ENCODE data around the gene CALML3. TPM values are rescaled to one million over a fixed set of nuclear protein-coding genes. Genes with fewer than 3 reads are reported as not detected.

Gene CALML3
- total and polyA plus RNA-seq, 2 donors (not counting 1 experiment from before 2014, with no cell fraction given), result not detected

DNA sequence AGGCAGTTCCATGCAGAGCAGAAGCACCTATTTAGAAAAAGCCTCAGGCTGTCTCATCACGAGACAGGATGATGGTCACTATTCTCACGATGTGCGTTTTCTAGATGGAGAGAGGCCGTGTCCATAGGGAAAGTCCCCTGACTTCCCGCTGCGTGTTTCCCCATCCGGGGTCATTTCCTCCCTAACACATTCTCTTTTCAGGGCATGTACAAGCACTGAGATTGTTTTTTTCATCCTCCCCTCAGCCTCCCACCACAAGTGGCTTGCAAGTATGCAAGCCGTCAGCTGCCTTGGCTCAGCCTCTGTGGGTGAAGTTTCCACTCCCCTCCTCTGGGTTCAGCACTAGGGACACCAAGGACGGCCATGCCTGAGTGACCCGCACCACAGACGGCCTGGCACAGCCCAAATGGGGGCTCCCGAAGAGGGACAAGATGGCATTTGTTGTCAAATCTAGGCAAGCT lies 22.7 kb upstream of the CALML3 start:
- H3K9me3 ChIP-seq (ENCODE audit: control insufficient read depth, insufficient read depth, low read depth, low read length), result no peaks in the 10 kb centered on the region
- no peak overlapping the region for H3K4me3 ChIP-seq (replicated peaks in 1 of 4; ENCODE audit: control extremely low read depth in 1 of 4, insufficient read depth in 1 of 4, low read depth in 3 of 4, low read length in 4 of 4)
- H3K36me3 ChIP-seq (ENCODE audit: control insufficient read depth, insufficient read depth, low read length), result no peaks in the 10 kb centered on the region
- H4K20me1 ChIP-seq (ENCODE audit: control insufficient read depth, extremely low read depth, insufficient read depth, low read length), result no peaks in the 10 kb centered on the region
- TF ChIP-seq, protein P1, sequence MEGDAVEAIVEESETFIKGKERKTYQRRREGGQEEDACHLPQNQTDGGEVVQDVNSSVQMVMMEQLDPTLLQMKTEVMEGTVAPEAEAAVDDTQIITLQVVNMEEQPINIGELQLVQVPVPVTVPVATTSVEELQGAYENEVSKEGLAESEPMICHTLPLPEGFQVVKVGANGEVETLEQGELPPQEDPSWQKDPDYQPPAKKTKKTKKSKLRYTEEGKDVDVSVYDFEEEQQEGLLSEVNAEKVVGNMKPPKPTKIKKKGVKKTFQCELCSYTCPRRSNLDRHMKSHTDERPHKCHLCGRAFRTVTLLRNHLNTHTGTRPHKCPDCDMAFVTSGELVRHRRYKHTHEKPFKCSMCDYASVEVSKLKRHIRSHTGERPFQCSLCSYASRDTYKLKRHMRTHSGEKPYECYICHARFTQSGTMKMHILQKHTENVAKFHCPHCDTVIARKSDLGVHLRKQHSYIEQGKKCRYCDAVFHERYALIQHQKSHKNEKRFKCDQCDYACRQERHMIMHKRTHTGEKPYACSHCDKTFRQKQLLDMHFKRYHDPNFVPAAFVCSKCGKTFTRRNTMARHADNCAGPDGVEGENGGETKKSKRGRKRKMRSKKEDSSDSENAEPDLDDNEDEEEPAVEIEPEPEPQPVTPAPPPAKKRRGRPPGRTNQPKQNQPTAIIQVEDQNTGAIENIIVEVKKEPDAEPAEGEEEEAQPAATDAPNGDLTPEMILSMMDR (conservative IDR thresholded peaks at IDR 0.05 in 1 of 2, IDR thresholded peaks at IDR 0.05 in 1 of 2; ENCODE audit: low read depth in 1 of 2, low read length in 2 of 2), result no peak
- TF ChIP-seq EZH2 (IDR thresholded peaks at IDR 0.05; ENCODE audit: low read length, missing control alignments), result no peak
- H3K79me2 ChIP-seq (ENCODE audit: control insufficient read depth, insufficient read depth, low read length), result no peaks in the 10 kb centered on the region
- H3K27ac ChIP-seq (ENCODE audit: insufficient read depth, low read length), result no peak overlapping the region
- no peak for DNase-seq (ENCODE audit: low read depth in 2 of 2)
- peaks cover 18% of the 10 kb centered on the region for H3K27me3 ChIP-seq (ENCODE audit: control insufficient read depth, insufficient read depth, low read length)
- no peak overlapping the region for H2AFZ ChIP-seq (ENCODE audit: low read length)
- H3K4me2 ChIP-seq (ENCODE audit: extremely low read depth, insufficient read depth, low read length), result no peak overlapping the region
- H3K4me1 ChIP-seq (ENCODE audit: control insufficient read depth, extremely low read depth, insufficient read depth, low read length), result no peaks in the 10 kb centered on the region
- no peak overlapping the region for H3K9ac ChIP-seq (ENCODE audit: insufficient read depth, low read length)

DNA sequence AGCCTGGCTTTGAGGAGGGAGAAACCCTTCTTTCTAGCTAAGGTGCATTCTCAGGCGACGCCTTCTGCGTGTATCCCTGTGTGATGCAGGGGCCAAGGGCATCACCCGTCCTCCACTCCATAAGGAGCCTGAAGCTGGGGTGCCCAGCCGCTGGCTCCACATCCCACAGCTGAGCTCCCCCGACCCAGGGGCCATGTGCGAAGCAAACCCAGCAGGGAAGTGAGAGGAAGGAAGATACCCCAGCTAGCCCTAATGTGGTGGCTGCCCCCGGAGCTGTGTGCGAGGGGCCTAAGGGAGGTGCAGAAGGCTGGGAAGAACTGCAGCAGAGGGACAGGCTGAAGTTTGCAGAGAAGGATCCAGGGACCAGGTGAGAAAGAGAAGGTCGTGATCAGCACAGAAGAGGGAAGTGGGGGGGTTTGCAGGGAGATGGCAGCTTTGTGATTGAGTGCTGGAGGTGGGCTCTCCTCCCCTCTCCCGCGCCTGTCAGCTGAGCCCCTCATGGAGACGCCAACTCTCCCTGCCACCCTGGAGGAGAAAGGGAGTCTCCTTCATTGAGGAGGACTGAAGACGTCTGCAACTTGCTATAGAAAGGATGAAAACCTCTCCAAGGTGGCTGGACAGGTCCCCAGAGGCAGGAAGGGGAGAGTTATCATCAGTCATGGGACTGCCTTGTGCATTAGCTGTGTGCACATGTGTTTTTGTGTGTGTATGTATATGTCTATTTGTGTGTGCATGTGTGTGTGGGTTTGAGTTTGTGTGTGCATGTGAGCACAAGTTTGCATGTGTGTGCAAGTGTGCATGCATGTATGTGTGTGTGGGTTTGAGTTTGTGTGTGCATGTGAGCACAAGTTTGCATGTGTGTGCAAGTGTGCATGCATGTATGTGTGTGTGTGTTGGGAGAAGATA lies 21.9 kb upstream of the CALML3 start:
- H3K4me1 ChIP-seq (ENCODE audit: control insufficient read depth, extremely low read depth, insufficient read depth, low read length), result no peaks in the 10 kb centered on the region
- no peaks in the 10 kb centered on the region for H4K20me1 ChIP-seq (ENCODE audit: control insufficient read depth, extremely low read depth, insufficient read depth, low read length)
- H3K27me3 ChIP-seq (ENCODE audit: control insufficient read depth, insufficient read depth, low read length), result peaks cover 18% of the 10 kb centered on the region
- H3K4me2 ChIP-seq (ENCODE audit: extremely low read depth, insufficient read depth, low read length), result no peak overlapping the region
- no peak overlapping the region for H3K9ac ChIP-seq (ENCODE audit: insufficient read depth, low read length)
- H3K27ac ChIP-seq (ENCODE audit: insufficient read depth, low read length), result no peak overlapping the region
- no peaks in the 10 kb centered on the region for H3K36me3 ChIP-seq (ENCODE audit: control insufficient read depth, insufficient read depth, low read length)
- H2AFZ ChIP-seq (ENCODE audit: low read length), result no peak overlapping the region
- H3K4me3 ChIP-seq (replicated peaks in 1 of 4; ENCODE audit: control extremely low read depth in 1 of 4, insufficient read depth in 1 of 4, low read depth in 3 of 4, low read length in 4 of 4), result no peak overlapping the region
- H3K9me3 ChIP-seq (ENCODE audit: control insufficient read depth, insufficient read depth, low read depth, low read length), result no peaks in the 10 kb centered on the region
- TF ChIP-seq, protein P1 (conservative IDR thresholded peaks at IDR 0.05 in 1 of 2, IDR thresholded peaks at IDR 0.05 in 1 of 2; ENCODE audit: low read depth in 1 of 2, low read length in 2 of 2), result no peak
- no peak for TF ChIP-seq EZH2 (IDR thresholded peaks at IDR 0.05; ENCODE audit: low read length, missing control alignments)
- H3K79me2 ChIP-seq (ENCODE audit: control insufficient read depth, insufficient read depth, low read length), result no peaks in the 10 kb centered on the region
- DNase-seq (ENCODE audit: low read depth in 2 of 2), result no peak

GRCh38 chr10:5503477-5503835 lies 21.3 kb upstream of the CALML3 start:
- Histone ChIP-seq H3K4me2 (ENCODE audit: extremely low read depth, insufficient read depth, low read length) (no peak overlapping the region), H3K36me3 (ENCODE audit: control insufficient read depth, insufficient read depth, low read length) (no peaks in the 10 kb centered on the region), H2AFZ (ENCODE audit: low read length) (no peak overlapping the region), H3K79me2 (ENCODE audit: control insufficient read depth, insufficient read depth, low read length) (no peaks in the 10 kb centered on the region), H3K9me3 (ENCODE audit: control insufficient read depth, insufficient read depth, low read depth, low read length) (no peaks in the 10 kb centered on the region), H3K27ac (ENCODE audit: insufficient read depth, low read length) (no peak overlapping the region), H3K27me3 (ENCODE audit: control insufficient read depth, insufficient read depth, low read length) (peaks cover 18% of the 10 kb centered on the region), H3K4me3 (replicated peaks in 1 of 4; ENCODE audit: control extremely low read depth in 1 of 4, insufficient read depth in 1 of 4, low read depth in 3 of 4, low read length in 4 of 4) (no peak overlapping the region), H4K20me1 (ENCODE audit: control insufficient read depth, extremely low read depth, insufficient read depth, low read length) (no peaks in the 10 kb centered on the region), H3K4me1 (ENCODE audit: control insufficient read depth, extremely low read depth, insufficient read depth, low read length) (no peaks in the 10 kb centered on the region), H3K9ac (ENCODE audit: insufficient read depth, low read length) (no peak overlapping the region)
- TF ChIP-seq, protein P1 (conservative IDR thresholded peaks at IDR 0.05 in 1 of 2, IDR thresholded peaks at IDR 0.05 in 1 of 2; ENCODE audit: low read depth in 1 of 2, low read length in 2 of 2), result no peak
- no peak for DNase-seq (ENCODE audit: low read depth in 2 of 2)
